Measurements from ENCODE around the gene CSAD. TPM values are rescaled to one million over a fixed set of nuclear protein-coding genes. Genes with fewer than 3 reads are reported as not detected.
A peak's percentile ranks its signal among the peaks of the same experiment; 100 is the strongest.

The CSAD gene
- polyA plus RNA-seq, 1 of the 3 experiments (the other 2 are of a cell fraction) = 32.2 TPM

GRCh38 chr12:53222170-53222721, 41.5 kb upstream of the CSAD start:
- Histone ChIP-seq H3K36me3 (replicated peaks in 1 of 2; ENCODE audit: control insufficient read depth in 1 of 2, insufficient read depth in 2 of 2, low read length in 1 of 2) (peaks cover 0 to 2% of the 10 kb centered on the region in 2 experiments), H3F3A (replicated peaks; ENCODE audit: insufficient read depth) (peaks cover 34% of the 10 kb centered on the region), H3K9ac (peak overlapping the region; percentile 86; the same call in 1 of the 2 replicates), H2AFZ (ENCODE audit: low read depth) (no peak overlapping the region), H3K4me3 (ENCODE audit: low read depth in 2 of 2, low read length in 1 of 2) (peak overlapping the region; percentile 54 to 70), H3K79me2 (ENCODE audit: insufficient read depth) (peaks cover 27% of the 10 kb centered on the region), H3K4me1 (ENCODE audit: control insufficient read depth in 1 of 2, insufficient read depth in 2 of 2, low read depth in 1 of 2, low read length in 1 of 2) (peaks cover 55 to 60% of the 10 kb centered on the region in 2 experiments), H3K27me3 (ENCODE audit: insufficient read depth) (no peaks in the 10 kb centered on the region), H3K4me2 (peak overlapping the region; percentile 80), H4K20me1 (ENCODE audit: insufficient read depth) (peaks cover 5% of the 10 kb centered on the region; the same call in 1 of the 2 replicates), H3K9me2 (no peaks in the 10 kb centered on the region), H3K27ac (ENCODE audit: low read depth in 2 of 2, low read length in 1 of 2) (peak overlapping the region; percentile 99), H3K9me3 (no peaks in the 10 kb centered on the region)
- ChIA-PET CTCF (interaction anchor here (1.0 to 6.5 kb wide), 5 partner anchors 9 to 99 kb away, joined by 3 to 39 read pairs (median 4); partner anchors contain the start of genes AAAS and RARG), POLR2A (interaction anchor here (0.7 to 1.9 kb wide), 2 partner anchors 32 to 45 kb away, joined by 3 to 6 read pairs; partner anchors contain the start of gene ESPL1)
- whole genome bisulfite sequencing (ENCODE audit: low lambda C conversion rate) = 20% methylated on average over 5 of the region's 5 CpGs
- DNase-seq = peak; percentile 79
- TF ChIP-seq TAF1 (IDR thresholded peaks at IDR 0.05; ENCODE audit: borderline replicate concordance, low read depth, low read length) = no peak
- TF ChIP-seq NFIC (IDR thresholded peaks at IDR 0.05; ENCODE audit: borderline replicate concordance) = no peak
- peak; percentile 88 for TF ChIP-seq CHD2 (IDR thresholded peaks at IDR 0.05; ENCODE audit: low read length, partially characterized antibody)
- peak; percentile 94 for TF ChIP-seq TCF12 (IDR thresholded peaks at IDR 0.05)
- TF ChIP-seq EZH2phosphoT487 (IDR thresholded peaks at IDR 0.05; ENCODE audit: borderline replicate concordance, low read depth) = no peak
- TF ChIP-seq RCOR1 (IDR thresholded peaks at IDR 0.05; ENCODE audit: low read length) = peak; percentile 53; the same call in 1 of the 2 replicates
- no peak for TF ChIP-seq TEAD4 (IDR thresholded peaks at IDR 0.05; ENCODE audit: borderline replicate concordance, insufficient read depth)
- no peak for TF ChIP-seq IRF3 (IDR thresholded peaks at IDR 0.05; ENCODE audit: low read depth, low read length)
- no peak for TF ChIP-seq RAD21 (IDR thresholded peaks at IDR 0.05; ENCODE audit: low read length)
- peak; percentile 41; the same call in 1 of the 2 replicates for TF ChIP-seq MXI1 (IDR thresholded peaks at IDR 0.05; ENCODE audit: low read depth, low read length)
- TF ChIP-seq USF1 (IDR thresholded peaks at IDR 0.05; ENCODE audit: borderline replicate concordance, low read depth) = no peak
- TF ChIP-seq EP300 (IDR thresholded peaks at IDR 0.05; ENCODE audit: borderline replicate concordance in 1 of 2, low read depth in 1 of 2, low read length in 1 of 2) = peak; percentile 56 to 78; a peak in 3 of 4 replicates
- TF ChIP-seq ELF1 (IDR thresholded peaks at IDR 0.05) = no peak
- peak; percentile 31; the same call in 1 of the 2 replicates for TF ChIP-seq PBX3 (IDR thresholded peaks at IDR 0.05)
- no peak for TF ChIP-seq RXRA (IDR thresholded peaks at IDR 0.05; ENCODE audit: borderline replicate concordance, low read depth)
- TF ChIP-seq YY1 (IDR thresholded peaks at IDR 0.05; ENCODE audit: low read depth) = no peak
- TF ChIP-seq POLR2AphosphoS5 (IDR thresholded peaks at IDR 0.05; ENCODE audit: low read depth, low read length) = peak; percentile 78; the same call in 1 of the 2 replicates
- TF ChIP-seq GABPA (IDR thresholded peaks at IDR 0.05; ENCODE audit: low read depth) = no peak
